T-cell (primary cell): ENCODE data around the gene KIAA0586. TPM values are rescaled to one million over a fixed set of nuclear protein-coding genes. Genes with fewer than 3 reads are reported as not detected.

ENCODE experiments used
- ATAC-seq, 4 experiments: fragments of 200-7000 bp in 3 of 4; fragments of 150-1000 bp in 1 of 4; cut with Tn5 transposase; replicated peaks in 1 of 4; 1 replicate in 3 of 4; 2 replicates in 1 of 4; pipeline ENCODE4 v1.10.0; 2021; ENCODE audit warnings: moderate library complexity in 3 of 4, mild to moderate bottlenecking in 2 of 4, moderate number of reproducible peaks in 1 of 4
- CTCF ChIA-PET, 2 donors: fragments of 300-600 bp; sonication (Branson Sonifier 250); formaldehyde crosslinking; loops; one replicate each; lab custom pipeline; 2022; ENCODE audit warnings: antibody characterized with exemption in 2 of 2; lab: Charles Lee
- POLR2A ChIA-PET, 2 donors: fragments of 300-600 bp; sonication (Branson Sonifier 250); formaldehyde crosslinking; loops; one replicate each; lab custom pipeline; 2022; ENCODE audit warnings: antibody characterized with exemption in 2 of 2; lab: Charles Lee
- DNase-seq, 35 experiments: peaks; one replicate each; pipeline versions ENCODE4 v3.0.0 to v3.0.0-alpha.2; 2013 to 2023
- H3K27ac ChIP-seq: one replicate; pipeline ENCODE4 v1.5.1; 2013; ENCODE audit warnings: low read length
- H3K27me3 ChIP-seq, 2 experiments: replicated peaks in 1 of 2; 1 replicate in 1 of 2; 2 replicates in 1 of 2; pipeline versions ENCODE4 v1.6.1 to v1.7.0; 2013; ENCODE audit warnings: low read length in 1 of 2, mixed read lengths in 1 of 2; ENCODE audit not compliant: control insufficient read depth in 2 of 2, insufficient read depth in 2 of 2; ENCODE audit errors: extremely low read depth in 1 of 2
- H3K36me3 ChIP-seq, 2 donors: 1 replicate in 1 of 2; 2 replicates in 1 of 2; pipeline versions ENCODE4 v1.6.1 to v1.7.0; 2013; ENCODE audit warnings: low read length in 1 of 2; ENCODE audit not compliant: control insufficient read depth in 2 of 2, insufficient read depth in 1 of 2; ENCODE audit errors: extremely low read depth in 1 of 2
- H3K4me1 ChIP-seq, 2 experiments: 1 replicate in 1 of 2; 2 replicates in 1 of 2; pipeline versions ENCODE4 v1.6.1 to v1.7.0; 2013; ENCODE audit warnings: low read length in 2 of 2, mixed read lengths in 1 of 2; ENCODE audit not compliant: insufficient read depth in 2 of 2, control insufficient read depth in 1 of 2; ENCODE audit errors: extremely low read depth in 1 of 2
- H3K4me3 ChIP-seq, 2 donors: 1 replicate in 1 of 2; 2 replicates in 1 of 2; pipeline versions ENCODE4 v1.5.1 to v1.7.0; 2013; ENCODE audit warnings: mild to moderate bottlenecking in 2 of 2, low read length in 1 of 2, moderate library complexity in 1 of 2; ENCODE audit not compliant: control insufficient read depth in 1 of 2; ENCODE audit errors: extremely low read depth in 1 of 2
- H3K9me3 ChIP-seq: 2 replicates; pipeline ENCODE4 v1.7.0; 2013
- H3K27ac Mint-ChIP-seq, 2 donors: one replicate each; pipeline ENCODE4 v1.8.0; 2020 to 2021; ENCODE audit warnings: mild to moderate bottlenecking in 2 of 2, mixed read lengths in 2 of 2
- H3K27me3 Mint-ChIP-seq, 2 donors: one replicate each; pipeline ENCODE4 v1.8.0; 2021 to 2022; ENCODE audit warnings: mixed read lengths in 2 of 2
- H3K36me3 Mint-ChIP-seq: one replicate; pipeline ENCODE4 v1.8.0; 2021; ENCODE audit warnings: mixed read lengths
- H3K4me1 Mint-ChIP-seq, 3 donors: one replicate each; pipeline ENCODE4 v1.8.0; 2020 to 2022; ENCODE audit warnings: mixed read lengths in 3 of 3, mild to moderate bottlenecking in 1 of 3
- H3K4me3 Mint-ChIP-seq, 3 donors: one replicate each; pipeline ENCODE4 v1.8.0; 2020 to 2022; ENCODE audit warnings: mild to moderate bottlenecking in 3 of 3, mixed read lengths in 3 of 3, moderate library complexity in 3 of 3
- H3K9me3 Mint-ChIP-seq, 3 donors: one replicate each; pipeline ENCODE4 v1.8.0; 2020 to 2022; ENCODE audit warnings: mixed read lengths in 3 of 3
- WGBS: methylation state at CpG from one replicate; pipeline ENCODE4 v1.1.5; 2013; ENCODE audit warnings: missing lambda C conversion rate; ENCODE audit not compliant: insufficient coverage; 5-methylcytosine and 5-hydroxymethylcytosine counted together
- total RNA-seq, 35 experiments: library from RNA in 6 of 35; stranded (reverse) in 6 of 35; fragments of 120-200 nt in 1 of 35; gene quantifications; one replicate each; pipeline versions ENCODE4 v1.2.1 to v1.2.4 and lab custom pipeline; 2013 to 2026

KIAA0586 gene
- total RNA-seq, 5 donors from 2014 or later (not counting 1 experiment from before 2014, with no cell fraction given): 32.5 to 37.8 (median 33.7) TPM

GRCh38 chr14:58557242-58557641 lies 129.7 kb downstream of the KIAA0586 start:
- no peaks in the 10 kb centered on the region for H3K9me3 Mint-ChIP-seq
- Histone ChIP-seq H3K27me3 (no peaks in the 10 kb centered on the region), H3K4me3 (no peak overlapping the region), H3K9me3 (no peaks in the 10 kb centered on the region), H3K36me3 (no peaks in the 10 kb centered on the region), H3K4me1 (no peaks in the 10 kb centered on the region), H3K27ac (no peak overlapping the region)
- peaks cover 4% of the 10 kb centered on the region for H3K36me3 Mint-ChIP-seq
- no peak overlapping the region for H3K4me3 Mint-ChIP-seq
- WGBS: 96% methylated on average over 4 of the region's 4 CpGs
- no peaks in the 10 kb centered on the region for H3K27me3 Mint-ChIP-seq
- peaks cover 0 to 8% (median 1%) of the 10 kb centered on the region in 3 donors for H3K4me1 Mint-ChIP-seq
- H3K27ac Mint-ChIP-seq: no peak overlapping the region
- CTCF ChIA-PET: no interaction called here
- DNase-seq (no peak), ATAC-seq (no peak)
- POLR2A ChIA-PET: no interaction called here

- POLR2A ChIA-PET: interaction anchor here (0.5 to 0.6 kb wide), 3 partner anchors 10 to 322 kb away, joined by 3 to 8 read pairs (median 6); no protein-coding TSS in a partner anchor
- H3K27me3 Mint-ChIP-seq: no peaks in the 10 kb centered on the region
- CTCF ChIA-PET: interaction anchor here in 1 of 2 donors (0.6 kb wide), 1 partner anchor 462 kb away, joined by 3 read pairs; no protein-coding TSS in a partner anchor
These were observed 132.7 kb downstream of the KIAA0586 start for GRCh38 chr14:58560208-58560607.

GRCh38 chr14:58562141-58562540 lies 134.6 kb downstream of the KIAA0586 start:
- Mint-ChIP-seq H3K36me3 (peaks cover 17% of the 10 kb centered on the region), H3K27me3 (no peaks in the 10 kb centered on the region), H3K4me3 (no peak overlapping the region), H3K4me1 (peaks cover 0 to 8% (median 1%) of the 10 kb centered on the region in 3 donors), H3K9me3 (no peaks in the 10 kb centered on the region), H3K27ac (no peak overlapping the region)
- Histone ChIP-seq H3K9me3 (no peaks in the 10 kb centered on the region), H3K27me3 (no peaks in the 10 kb centered on the region), H3K27ac (no peak overlapping the region), H3K4me1 (no peaks in the 10 kb centered on the region), H3K4me3 (no peak overlapping the region), H3K36me3 (no peaks in the 10 kb centered on the region)
- POLR2A ChIA-PET: no interaction called here
- CTCF ChIA-PET: no interaction called here
- no peak for ATAC-seq
- WGBS: no CpG with 5 or more reads among the region's 2 CpGs
- no peak for DNase-seq

More at GRCh38 chr14:58560208-58560607, 132.7 kb downstream of the KIAA0586 start:
- H3K36me3 ChIP-seq: no peaks in the 10 kb centered on the region
- no peaks in the 10 kb centered on the region for H3K4me1 ChIP-seq
- H3K27ac Mint-ChIP-seq: no peak overlapping the region
- DNase-seq (no peak), ATAC-seq (no peak)
- no peaks in the 10 kb centered on the region for H3K9me3 Mint-ChIP-seq
- peaks cover 17% of the 10 kb centered on the region for H3K36me3 Mint-ChIP-seq
- H3K4me3 Mint-ChIP-seq: no peak overlapping the region
- 70% methylated on average over 2 of the region's 3 CpGs for WGBS
- peaks cover 0 to 8% (median 1%) of the 10 kb centered on the region in 3 donors for H3K4me1 Mint-ChIP-seq
- H3K27ac ChIP-seq: no peak overlapping the region
- no peaks in the 10 kb centered on the region for H3K27me3 ChIP-seq
- no peaks in the 10 kb centered on the region for H3K9me3 ChIP-seq
- no peak overlapping the region for H3K4me3 ChIP-seq

- no peak for DNase-seq
- ChIA-PET POLR2A (no interaction called here), CTCF (no interaction called here)
- no peaks in the 10 kb centered on the region for H3K4me1 ChIP-seq
- 80% methylated on average over 3 of the region's 3 CpGs for WGBS
- no peak overlapping the region for H3K4me3 ChIP-seq
- no peak overlapping the region for H3K27ac ChIP-seq
- peaks cover under 1 to 8% (median 2%) of the 10 kb centered on the region in 3 donors for H3K4me1 Mint-ChIP-seq
- H3K27ac Mint-ChIP-seq: no peak overlapping the region
- no peaks in the 10 kb centered on the region for H3K9me3 Mint-ChIP-seq
- peaks cover 17% of the 10 kb centered on the region for H3K36me3 Mint-ChIP-seq
- H3K4me3 Mint-ChIP-seq: no peak overlapping the region
- H3K27me3 ChIP-seq: no peaks in the 10 kb centered on the region
- no peaks in the 10 kb centered on the region for H3K9me3 ChIP-seq
- no peak for ATAC-seq
- no peaks in the 10 kb centered on the region for H3K36me3 ChIP-seq
- H3K27me3 Mint-ChIP-seq: no peaks in the 10 kb centered on the region
These were observed 136.5 kb downstream of the KIAA0586 start for GRCh38 chr14:58563978-58564377.

- ATAC-seq (no peak), DNase-seq (no peak)
- Histone ChIP-seq H3K4me3 (no peak overlapping the region), H3K27me3 (no peaks in the 10 kb centered on the region), H3K9me3 (no peaks in the 10 kb centered on the region), H3K27ac (no peak overlapping the region), H3K36me3 (no peaks in the 10 kb centered on the region), H3K4me1 (peaks cover 0 to 5% of the 10 kb centered on the region in 2 experiments)
- peaks cover 4 to 6% (median 6%) of the 10 kb centered on the region in 3 donors for H3K4me1 Mint-ChIP-seq
- ChIA-PET CTCF (no interaction called here), POLR2A (no interaction called here)
- no peak overlapping the region for H3K27ac Mint-ChIP-seq
- H3K4me3 Mint-ChIP-seq: no peak overlapping the region
- no peaks in the 10 kb centered on the region for H3K9me3 Mint-ChIP-seq
- no peaks in the 10 kb centered on the region for H3K27me3 Mint-ChIP-seq
- 83% methylated on average over 1 of the region's 4 CpGs for WGBS
- peaks cover 17% of the 10 kb centered on the region for H3K36me3 Mint-ChIP-seq
These were observed 138.3 kb downstream of the KIAA0586 start for GRCh38 chr14:58565832-58566231.

GRCh38 chr14:58566979-58567378 lies 139.5 kb downstream of the KIAA0586 start:
- no peak overlapping the region for H3K27ac Mint-ChIP-seq
- POLR2A ChIA-PET: no interaction called here

More at GRCh38 chr14:58566979-58567378, 139.5 kb downstream of the KIAA0586 start:
- Histone ChIP-seq H3K27me3 (no peaks in the 10 kb centered on the region), H3K27ac (no peak overlapping the region), H3K9me3 (no peaks in the 10 kb centered on the region), H3K4me1 (peaks cover 7 to 13% of the 10 kb centered on the region in 2 experiments), H3K4me3 (no peak overlapping the region), H3K36me3 (no peaks in the 10 kb centered on the region)
- no peak for DNase-seq
- peaks cover 14% of the 10 kb centered on the region for H3K36me3 Mint-ChIP-seq
- WGBS: 90% methylated on average over 2 of the region's 3 CpGs
- no peaks in the 10 kb centered on the region for H3K9me3 Mint-ChIP-seq
- H3K4me3 Mint-ChIP-seq: no peak overlapping the region
- H3K4me1 Mint-ChIP-seq: peaks cover 13 to 16% (median 15%) of the 10 kb centered on the region in 3 donors
- no peaks in the 10 kb centered on the region for H3K27me3 Mint-ChIP-seq
- no peak for ATAC-seq
- CTCF ChIA-PET: interaction anchor here in 1 of 2 donors (0.5 kb wide), 1 partner anchor 559 kb away, joined by 3 read pairs; no protein-coding TSS in a partner anchor
